Effector CD8-positive, alpha-beta T cell (primary cell): ENCODE measurements around the gene SMIM23.
"Not testable (repeated sequence)": the region's sequence is repeated elsewhere in the genome, so short reads cannot be mapped to it uniquely, and the experiment has no call there.

ENCODE experiments used
- DNase-seq: peaks from one replicate; lab custom pipeline; 2025; lab: John Stamatoyannopoulos, UW

SMIM23 gene

DNA sequence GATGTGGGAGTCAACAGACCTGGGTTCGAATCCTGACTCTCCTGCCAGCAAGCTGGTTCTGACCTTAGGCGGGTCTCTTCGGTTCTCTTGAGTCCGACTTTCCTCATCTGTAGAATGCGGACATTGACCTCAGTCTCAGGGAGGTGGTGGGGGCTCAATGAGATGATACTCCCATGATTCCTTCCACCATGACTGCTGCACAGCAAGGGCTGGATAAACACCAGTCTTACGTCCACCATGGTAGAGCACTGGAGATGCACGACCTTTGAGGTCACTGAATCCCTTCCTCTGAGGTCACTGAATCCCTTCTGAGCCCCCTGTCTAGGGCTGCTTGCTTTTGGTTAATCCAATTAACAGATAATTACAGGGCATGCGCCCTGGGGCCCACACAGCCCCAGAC, 12.5 kb upstream of the SMIM23 start:
- no peak for DNase-seq

DNA sequence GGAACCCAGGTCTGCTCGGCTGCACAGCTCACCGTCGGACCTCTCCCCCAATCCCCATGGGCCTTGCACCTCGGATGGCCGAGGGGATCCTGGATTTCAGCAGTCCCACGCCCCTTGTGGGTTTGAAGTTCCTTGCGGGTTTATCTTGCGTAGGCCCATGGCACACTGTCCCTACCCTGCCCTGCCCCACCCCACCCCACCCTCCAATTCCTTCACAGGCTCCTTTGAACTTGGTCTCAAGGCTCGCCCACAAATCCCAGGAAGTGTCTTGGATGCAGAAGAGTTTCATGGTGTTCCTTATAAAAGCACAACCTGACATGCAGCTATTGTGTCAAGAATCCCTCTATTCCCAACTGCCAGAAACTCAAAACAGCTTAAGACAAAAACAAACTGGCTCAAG, 11.2 kb upstream of the SMIM23 start:
- DNase-seq: no peak

DNA sequence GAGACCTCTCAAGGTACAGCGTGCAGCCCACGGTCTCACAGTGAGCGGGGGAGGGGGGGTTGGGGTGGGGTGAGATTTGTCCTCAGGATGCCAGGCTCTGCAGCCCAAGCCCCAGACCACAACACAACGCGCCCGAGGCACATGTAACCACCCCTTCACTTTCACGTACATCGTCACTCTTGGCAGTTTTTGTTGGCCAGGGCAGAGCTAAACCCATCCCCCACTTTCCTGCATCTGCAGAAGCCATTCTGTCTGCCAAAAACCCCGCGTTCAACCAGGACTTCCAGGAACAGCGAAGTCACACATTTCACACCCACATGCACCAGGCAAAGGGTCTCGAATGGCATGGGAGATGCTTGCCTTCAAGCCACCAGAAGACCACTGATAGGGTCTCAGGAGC, 9.4 kb upstream of the SMIM23 start:
- DNase-seq: no peak

DNA sequence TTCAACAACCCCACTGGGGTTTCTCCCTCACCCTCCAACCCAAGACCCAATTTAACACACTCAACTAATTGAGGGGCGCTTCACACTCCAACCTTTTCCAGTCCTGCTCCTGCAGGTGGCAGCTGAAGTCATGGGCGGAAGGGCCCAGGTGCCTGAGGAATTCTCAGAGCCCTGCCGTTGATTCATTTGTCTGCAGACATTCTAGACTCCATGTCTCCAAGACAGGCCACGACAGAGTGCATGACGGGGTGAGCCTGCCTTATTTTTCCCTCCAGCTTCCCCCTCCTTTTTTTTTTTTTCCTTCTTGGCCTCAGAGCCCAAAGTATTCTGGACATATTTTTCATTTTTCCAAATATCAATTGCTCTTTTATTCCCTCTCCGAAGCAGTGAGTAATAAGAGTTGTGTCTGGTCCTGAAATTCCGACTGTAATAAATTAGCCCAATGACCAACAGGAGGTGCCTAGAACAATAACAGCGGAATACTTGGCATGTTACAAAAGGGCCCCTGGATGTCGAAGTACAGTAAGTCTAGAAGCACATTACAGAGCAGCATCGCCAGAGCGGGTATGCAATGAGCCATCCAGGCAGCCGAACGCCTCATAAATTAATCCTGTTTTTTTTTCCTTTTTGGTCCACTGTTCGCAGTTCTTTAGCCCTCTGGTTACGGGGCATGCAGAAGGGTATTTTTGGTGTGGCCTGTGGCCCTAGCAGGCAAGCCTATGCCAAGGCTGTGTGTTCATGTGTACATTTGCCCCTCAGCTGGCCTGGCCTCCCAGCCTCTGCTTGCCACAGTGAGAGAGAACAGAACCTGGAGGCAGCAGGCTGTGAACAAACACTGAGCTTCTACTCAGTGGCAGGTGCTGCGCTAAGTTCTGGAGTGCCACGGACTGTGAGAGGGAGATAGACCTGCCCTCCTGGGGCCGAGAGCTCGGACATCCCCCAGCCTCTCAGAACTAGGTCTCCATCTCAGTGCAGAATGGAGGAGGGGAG, 8.6 kb upstream of the SMIM23 start:
- DNase-seq: no peak

DNA sequence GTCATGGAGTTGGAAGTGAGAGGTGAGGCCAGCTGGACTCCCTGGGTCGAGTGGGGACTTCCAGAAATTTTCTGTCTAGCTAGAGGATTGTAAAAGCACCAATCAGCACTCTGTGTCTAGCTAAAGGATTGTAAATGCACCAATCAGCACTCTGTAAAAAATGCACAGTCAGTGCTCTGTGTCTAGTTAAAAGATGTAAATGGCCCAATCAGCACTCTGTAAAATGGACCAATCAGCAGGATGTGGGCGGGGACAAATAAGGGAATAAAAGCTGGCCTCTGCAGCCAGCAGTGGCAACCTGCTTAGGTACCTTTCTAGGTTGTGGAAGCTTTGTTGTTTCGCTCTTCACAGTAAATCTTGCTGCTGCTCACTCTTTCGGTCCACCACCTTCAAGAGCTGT, 3.9 kb upstream of the SMIM23 start:
- DNase-seq: not testable (repeated sequence)

DNA sequence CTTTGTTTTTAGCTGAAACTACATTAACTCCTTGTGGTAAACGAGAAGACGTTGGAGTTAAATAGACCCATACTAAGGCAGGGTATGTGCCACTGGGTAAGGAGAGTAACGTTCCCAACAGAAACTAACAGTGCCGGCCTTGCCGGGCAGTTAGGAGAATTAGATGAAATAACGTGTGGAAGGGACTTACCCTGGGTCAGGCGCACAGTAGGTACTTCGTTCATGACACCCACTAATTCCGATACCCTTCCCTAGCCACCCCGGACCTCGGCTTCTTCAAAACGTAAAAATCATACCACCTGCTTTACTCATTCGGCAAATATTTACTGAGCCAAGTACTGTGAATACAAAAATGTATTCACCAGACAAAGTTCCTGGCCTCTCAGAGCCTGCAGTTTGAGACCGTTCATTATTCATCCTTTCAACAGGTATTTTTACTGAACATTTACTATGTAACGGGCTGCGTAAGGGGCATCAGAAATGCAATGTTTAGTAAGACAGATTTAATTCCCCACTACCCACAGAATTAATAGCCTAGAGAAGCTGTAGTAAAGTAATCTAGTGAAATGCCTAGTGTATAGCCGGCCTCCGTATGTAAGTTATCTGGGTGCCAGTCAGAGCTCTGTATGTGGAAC, 3.2 kb upstream of the SMIM23 start:
- no peak for DNase-seq

DNA sequence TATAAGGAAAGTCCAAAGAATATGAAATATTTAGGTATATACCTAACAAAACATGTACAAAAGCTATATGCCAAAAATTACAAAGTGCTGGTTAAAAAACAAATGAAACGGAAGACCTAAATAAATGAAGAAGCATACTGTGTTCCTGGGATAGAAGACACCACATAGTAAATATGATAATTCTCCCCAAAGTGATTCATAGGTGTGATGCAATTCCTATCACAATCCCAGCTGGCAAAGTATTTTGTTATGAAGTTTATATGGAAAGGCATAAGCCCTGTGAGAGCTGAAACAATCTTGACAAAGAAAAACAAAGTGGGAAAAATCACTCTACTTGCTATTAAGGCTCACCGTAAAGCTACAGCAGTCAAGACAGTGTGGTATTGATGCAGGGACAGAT, 2.6 kb upstream of the SMIM23 start:
- no peak for DNase-seq

DNA sequence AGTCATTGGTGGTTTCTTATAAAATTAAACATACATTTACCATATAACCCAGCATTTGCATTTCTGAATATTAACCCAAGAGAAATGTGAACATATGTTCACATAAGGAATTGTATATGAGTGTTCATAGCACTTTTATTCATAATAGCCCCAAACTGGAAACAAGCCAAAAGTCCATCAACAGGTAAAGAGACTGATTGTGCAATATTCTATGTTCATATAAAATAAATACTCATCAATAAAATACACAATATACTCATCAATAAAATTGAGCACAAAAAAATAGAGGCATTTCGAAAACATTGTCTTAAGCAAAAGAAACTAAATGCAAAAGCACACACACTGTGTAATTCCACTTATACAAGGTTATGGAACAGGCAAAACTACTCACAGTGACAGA, 3.7 kb downstream of the SMIM23 start:
- DNase-seq: no peak

DNA sequence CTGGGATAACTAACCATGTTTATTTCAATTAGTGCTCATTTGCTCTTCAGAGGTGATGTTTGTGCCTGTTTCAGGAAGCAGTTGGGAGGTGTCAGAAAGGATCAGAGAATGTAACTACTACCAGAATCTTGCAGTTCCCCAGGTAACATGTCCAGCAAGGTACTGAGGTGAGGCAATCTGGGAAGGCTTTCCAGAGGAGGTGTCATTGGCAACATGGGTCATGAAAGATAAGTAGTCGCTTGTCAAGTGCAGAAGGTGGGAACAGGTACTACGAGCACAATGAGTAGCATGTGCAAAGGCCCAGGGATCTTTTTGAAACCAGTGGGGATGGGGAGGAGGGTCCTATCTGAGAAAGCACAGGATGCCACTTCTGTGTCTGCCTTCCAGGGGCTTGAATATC, 4.8 kb downstream of the SMIM23 start:
- no peak for DNase-seq

DNA sequence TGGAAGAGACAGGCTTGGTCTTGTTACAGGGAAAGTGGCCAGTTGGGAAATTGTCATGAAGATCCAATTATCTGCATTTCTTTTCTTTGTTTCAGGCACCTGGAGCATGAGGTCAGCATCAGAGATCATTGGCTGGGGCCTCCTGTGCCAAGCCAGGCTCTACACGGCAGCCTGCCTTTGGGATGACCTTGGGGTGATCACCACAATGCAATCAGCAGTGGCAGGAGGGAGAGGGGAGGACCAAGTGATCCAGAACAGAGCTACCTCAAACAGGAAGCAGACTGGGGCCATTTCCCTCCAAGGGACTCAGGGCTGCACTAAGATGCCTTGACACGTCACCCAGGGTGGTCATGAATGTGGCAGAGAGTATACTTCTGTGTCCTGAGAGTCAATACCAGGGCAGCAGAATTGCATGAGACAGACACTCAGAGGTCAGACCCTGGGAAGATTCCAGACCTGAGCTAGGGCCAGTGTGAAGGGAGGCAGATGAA, 8.9 kb downstream of the SMIM23 start:
- no peak for DNase-seq

DNA sequence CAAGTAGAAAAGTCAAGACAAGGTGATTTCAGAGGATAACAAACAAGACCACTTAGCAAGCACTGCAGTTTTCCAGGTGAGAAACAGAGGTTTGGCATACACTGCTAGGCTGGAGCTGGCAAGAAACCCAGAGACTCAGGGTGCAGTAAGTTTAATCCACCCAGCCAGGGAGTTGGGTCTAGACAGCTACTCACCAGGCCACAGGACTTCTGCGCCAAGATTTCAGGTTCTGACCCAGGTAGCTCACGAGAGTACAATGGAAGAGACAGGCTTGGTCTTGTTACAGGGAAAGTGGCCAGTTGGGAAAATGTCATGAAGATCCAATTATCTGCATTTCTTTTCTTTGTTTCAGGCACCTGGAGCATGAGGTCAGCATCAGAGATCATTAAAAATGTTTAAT, 9.8 kb downstream of the SMIM23 start:
- DNase-seq: no peak

DNA sequence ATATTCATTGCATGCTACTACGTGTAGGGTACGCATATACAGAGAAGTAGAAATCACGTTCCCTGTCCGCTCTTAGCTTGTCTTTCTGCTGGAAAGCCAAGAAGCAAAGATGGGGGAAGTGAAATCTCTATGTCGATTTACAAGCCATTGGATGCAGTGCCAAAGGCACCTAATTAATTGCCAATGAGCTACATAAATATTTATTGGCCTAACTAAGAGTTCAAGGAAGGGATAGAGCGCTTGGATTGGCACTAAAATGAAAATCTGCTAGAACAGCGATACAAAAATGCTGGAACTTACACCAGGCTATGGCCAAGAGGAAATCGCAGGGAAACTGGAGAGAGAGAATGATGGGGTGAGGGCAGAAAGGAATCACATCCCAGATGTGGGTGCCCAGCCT, 10.8 kb downstream of the SMIM23 start:
- no peak for DNase-seq

DNA sequence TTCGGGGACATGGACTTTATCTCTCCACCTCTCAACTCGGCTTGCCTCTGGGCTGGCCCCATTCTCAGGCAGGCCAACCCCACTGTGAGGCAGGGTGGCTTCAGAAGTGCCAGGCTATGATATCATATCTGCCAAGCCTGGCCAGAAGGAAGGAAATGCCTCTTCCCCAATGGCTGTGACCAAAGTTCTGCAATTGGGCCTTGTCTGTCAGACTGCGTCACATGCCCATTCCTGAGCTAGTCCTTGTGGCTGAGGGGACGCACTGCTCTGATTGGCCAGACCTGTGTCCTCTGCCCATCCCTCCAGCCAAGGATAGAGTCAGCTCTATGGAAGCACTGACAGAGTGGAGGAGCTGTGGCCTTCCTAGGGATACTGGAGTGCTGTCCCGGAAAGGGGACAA, 11.9 kb downstream of the SMIM23 start:
- no peak for DNase-seq

DNA sequence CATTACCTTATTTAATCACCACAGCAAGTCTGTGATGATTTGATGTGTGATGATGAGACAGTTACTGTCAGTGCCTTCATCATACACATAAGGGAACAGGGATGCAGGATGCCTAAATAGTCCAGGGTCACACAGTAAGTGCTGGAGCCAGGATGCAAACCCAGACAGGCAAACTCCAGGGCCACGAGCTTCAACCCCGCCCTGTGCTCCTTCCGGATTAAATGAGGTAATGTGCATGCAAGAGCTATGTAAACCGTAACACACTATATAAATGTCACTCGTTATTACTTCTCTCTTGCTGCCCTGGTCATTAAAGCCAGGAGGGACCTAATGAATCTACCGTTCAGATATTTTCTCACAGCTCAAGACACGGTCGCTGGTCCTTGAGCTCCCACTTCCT, 12.8 kb downstream of the SMIM23 start:
- DNase-seq: no peak

DNA sequence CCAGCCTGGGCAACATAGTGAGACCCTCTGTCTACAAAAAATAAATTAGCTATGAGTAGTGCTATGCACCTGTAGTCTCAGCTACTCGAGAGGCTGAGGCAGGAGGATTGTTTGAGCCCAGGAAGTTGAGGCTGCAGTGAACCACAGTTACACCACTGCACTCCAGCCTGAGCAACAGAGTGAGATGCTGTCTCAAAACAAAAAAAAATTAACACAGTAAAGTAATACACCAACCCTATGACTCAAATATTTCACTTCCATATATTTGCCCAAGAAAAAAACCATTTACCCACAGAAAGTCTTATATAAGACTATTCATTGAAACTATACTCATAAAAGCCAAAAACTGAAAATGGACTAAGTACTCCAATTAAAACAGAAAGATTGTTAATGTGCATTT, 16.2 kb downstream of the SMIM23 start:
- no peak for DNase-seq

DNA sequence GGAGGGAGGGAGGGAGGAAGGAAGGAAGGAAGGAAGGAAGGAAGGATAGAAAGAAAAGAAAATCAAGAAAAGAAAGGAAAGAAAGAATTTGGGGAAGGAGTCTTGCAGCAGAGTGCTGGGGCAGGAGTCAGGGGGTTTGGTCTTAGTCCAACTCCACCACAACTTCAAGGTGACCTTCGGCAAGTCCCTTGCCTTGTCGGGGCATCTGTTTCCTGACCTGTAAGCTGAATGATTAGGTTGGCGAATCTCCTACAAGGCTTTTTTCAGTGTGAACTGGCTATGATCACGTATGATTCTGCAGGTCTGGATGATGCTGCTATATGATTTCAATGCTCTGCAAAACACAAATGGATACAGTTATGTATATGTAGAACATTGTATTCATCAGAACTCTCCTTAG, 20.1 kb downstream of the SMIM23 start:
- DNase-seq: no peak

DNA sequence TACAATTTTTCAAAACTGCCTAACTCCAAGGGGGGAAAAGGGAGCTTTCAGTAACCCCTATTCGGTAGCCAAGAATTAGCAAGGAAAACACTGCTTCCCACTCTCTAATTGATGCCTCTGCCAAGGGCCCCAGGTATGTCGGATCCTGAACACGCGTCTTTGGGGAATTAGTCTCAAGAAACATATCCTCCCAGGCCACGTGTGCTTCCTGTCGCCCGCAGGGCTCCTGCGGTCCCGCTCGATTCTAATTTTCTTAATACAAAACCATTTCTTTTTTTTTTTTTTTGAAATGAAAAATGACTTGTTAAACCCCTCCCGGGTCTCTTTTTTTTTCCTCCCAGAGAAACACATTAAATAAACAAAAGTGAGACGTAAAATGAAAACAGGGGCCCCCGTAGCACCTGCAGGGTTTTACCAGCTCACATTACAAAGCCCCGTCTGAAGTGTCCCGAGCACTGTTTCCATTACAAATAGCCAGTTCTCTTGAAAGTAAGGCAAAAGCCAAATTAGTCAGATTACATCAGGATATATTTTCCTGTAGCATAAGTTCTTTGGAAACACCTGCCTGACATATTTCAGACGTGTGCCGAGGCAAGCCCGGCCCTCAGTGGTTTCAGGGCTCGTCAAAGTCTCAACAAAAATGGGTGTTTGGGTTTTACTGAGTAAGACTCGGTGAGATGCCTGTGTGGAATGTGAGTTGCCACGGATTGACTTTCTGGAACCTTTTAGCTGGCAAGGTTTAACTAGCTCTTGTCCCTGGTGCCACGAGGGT, 21.5 kb downstream of the SMIM23 start:
- no peak for DNase-seq

DNA sequence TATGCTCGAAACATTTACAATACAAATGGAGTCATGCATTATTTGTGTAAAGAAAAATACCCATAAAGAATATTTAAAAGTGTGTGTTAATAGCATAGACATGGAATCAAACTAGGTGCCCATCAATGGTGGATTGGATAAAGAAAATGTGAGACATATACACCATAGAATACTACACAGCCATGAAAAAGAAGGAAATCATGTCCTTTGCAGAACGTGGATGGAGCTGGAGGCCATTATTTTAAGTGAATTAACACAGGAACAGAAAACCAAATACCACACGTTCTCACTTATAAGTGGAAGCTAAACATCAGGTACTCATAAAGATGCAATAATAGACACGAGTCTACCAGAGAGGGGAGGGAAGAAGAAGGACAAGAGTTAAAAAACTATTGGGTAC, 22.8 kb downstream of the SMIM23 start:
- DNase-seq: no peak

DNA sequence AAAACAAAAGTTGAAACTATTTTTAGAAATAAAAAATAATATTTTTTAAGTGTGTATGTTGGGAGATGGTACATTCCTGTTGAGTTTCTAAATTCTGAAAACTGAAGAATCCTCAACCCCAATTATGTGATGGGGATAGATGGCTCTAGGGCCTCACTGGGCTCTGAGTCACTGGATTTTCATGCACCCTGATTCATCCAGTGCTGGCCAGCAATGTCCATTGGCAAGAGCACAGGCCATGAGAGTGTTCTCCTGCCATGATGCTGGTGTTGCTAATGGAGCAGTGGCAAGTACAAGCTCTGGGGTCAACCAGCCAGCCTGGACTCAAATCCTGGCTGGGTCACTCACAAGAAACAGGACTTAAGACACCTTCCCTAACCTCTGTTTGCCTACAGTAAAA, 23.3 kb downstream of the SMIM23 start:
- DNase-seq: no peak

DNA sequence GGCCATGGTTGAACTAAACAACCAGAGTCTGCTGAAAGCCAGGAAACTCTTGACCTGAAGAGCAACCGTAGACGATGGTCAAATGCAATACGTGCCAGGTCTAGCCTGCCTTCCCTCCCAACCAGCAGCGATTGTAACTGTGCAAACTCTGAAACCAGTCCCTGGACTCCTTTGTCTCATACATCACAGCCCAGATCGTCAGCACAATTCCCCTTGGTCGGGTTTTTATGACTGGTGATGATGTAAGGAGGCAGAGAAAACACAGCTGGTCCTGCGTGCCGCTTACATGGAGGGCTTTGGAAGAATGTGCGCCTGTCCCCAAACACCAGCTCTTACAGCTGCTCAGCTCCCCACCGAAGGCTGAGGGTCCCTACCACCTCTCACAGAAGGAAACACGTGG, 24.6 kb downstream of the SMIM23 start:
- no peak for DNase-seq

DNA sequence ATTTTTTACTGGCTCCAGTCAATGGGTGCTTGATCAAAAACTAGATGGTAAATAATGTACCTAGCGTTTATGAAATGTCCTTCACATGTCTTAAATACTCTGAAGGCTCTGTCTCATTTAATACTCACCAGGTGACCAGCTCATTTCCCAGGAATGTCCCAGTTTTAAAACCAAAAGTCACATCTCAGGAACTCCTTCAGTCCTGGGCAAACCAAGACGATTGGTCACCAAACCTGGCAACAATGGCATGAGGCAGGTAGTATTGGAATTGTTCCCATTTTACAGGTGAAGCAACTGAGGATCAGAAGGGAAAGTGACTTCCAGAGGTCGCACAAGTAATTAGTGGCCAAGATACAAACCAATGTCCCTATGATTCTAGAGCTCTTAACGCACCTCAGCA, 27.7 kb downstream of the SMIM23 start:
- DNase-seq: no peak

DNA sequence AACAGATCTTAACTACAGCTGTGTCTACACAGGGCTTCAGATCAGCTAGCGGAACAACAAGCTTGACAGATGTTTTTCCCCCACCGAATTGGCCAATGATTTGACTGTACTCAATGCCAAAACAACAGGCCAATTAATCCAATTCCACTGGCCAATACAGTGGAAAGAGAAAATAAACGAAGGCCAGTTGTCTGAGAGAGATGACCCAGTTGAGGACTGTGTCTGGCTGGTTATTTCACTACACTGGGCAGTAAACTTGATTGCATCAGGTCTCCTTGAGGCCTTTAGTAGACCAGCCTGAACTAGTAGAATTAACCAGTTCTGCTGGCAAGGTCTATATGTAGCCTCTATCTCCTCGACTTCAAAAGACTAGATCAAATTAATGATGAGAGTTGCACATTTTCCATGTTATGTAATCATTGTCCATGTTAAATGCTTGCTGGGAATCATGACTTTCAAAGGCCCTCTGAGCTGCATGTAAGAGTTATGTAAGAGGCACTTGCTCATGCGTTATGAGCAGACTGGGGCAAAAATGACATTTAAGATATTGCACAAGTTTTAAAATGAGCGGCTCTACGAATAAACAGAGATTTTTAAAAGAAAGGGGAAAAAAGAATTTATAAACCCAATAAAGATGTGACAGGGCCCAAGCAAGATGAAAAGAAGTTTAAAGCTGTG, 28.3 kb downstream of the SMIM23 start:
- no peak for DNase-seq
